Jurkat, Clone E6-1 (cell line): ENCODE data around the gene L2HGDH.
A peak's percentile ranks its signal among the peaks of the same experiment; 100 is the strongest.

Source experiments
- DNase-seq: peaks from one replicate; pipeline ENCODE4 v3.0.0-alpha.2; 2011; ENCODE audit warnings: low read depth, low spot score
- H3K4me3 ChIP-seq: 2 replicates; pipeline ENCODE4 v1.5.1; 2011; ENCODE audit warnings: mild to moderate bottlenecking, low read length, control low read depth, moderate library complexity

The L2HGDH gene

DNA sequence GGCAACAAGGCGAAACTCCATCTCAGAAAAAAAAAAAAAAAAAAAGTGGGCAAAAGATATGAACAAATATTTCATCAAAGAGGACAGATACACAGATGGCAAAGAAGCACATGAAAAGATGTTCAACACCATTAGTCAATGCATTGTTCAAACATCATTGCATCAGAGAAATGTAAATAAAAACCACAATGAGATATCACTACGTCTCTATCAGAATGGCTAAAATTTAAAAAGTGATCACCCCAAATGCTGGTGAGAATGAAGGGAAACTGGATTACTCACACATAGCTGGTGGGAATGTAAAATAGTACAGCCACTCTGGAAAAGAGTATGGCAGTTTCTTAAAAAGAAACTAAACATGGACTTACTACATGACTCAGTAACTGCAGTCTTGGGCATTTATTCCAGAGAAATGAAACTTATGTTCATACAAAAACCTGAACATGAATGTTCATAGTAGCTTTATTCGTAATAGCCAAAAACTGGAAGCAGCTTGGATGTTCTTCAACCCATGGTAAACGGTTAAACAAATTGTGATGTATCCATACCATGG is 3.6 kb downstream of the L2HGDH start:
- H3K4me3 ChIP-seq, result no peak overlapping the region
- DNase-seq, result no peak

DNA sequence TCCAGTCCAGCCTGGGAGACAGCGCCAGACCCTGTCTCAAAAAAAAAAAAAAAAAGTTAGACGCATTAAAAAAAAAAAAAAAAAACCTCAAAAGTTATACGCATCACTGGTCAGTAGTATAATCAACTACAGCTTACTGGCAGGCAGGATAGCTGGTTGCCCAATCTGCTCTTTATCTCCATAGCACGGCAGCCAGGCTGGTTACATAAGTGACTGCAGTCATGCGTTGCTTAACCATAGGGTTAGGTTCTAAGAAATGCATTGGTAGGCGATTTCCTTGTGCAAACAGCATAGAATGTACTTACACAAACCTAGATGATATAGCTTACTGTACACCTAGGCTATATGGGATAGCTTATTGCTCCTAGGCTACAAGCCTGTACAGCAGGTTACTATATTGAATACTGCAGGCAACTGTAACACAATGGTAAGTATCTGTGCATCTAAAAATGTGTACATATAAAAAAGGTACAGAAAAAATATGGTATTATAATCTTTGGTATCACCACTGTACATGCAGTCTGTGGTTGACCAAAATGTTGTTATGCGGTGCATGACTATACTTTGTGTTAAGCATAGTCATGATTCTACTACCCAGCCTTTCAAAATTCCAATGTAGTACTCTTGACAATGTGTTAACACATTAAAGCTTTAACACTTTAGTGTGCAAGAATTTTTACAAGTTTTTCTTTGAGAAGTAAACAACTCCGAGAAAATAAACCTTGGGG is 8.1 kb downstream of the L2HGDH start:
- H3K4me3 ChIP-seq, result no peak overlapping the region
- no peak for DNase-seq

DNA sequence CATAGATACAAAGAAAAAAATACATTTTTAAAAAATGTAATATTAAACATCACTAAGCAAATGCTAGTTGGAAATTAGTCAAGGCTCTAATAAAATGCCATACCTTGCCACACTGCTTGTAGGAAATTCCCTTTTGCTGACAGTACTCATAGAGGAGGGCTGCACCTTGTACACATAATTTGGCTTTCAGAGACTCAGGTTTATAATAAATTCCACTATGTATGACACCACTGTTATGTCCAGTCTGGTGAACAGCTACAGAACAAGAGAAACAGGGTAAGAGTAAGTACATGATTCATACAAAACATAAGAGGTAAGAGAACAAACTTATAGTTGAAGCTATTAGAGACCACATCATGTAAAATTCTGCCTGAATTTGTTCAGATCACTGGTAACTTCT is 10.1 kb downstream of the L2HGDH start:
- H3K4me3 ChIP-seq, result no peak overlapping the region
- no peak for DNase-seq

DNA sequence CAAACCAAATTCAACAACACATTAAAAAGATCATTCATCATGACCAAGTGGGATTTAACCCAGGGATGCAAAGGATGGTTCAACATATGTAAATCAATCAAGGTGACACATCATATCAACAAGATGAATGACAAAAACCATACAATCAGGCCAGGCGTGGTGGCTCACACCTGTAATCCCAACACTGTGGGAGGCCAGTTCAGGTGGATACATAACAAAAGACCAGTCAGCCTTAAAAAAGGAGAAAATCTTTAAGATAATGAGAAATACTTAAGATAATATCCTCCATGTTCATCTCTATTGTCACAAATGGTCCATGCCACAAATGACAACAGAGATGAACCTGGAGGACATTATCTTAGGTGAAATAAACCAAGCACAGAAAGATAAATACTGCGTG is 12.4 kb downstream of the L2HGDH start:
- no peak overlapping the region for H3K4me3 ChIP-seq
- DNase-seq, result no peak

DNA sequence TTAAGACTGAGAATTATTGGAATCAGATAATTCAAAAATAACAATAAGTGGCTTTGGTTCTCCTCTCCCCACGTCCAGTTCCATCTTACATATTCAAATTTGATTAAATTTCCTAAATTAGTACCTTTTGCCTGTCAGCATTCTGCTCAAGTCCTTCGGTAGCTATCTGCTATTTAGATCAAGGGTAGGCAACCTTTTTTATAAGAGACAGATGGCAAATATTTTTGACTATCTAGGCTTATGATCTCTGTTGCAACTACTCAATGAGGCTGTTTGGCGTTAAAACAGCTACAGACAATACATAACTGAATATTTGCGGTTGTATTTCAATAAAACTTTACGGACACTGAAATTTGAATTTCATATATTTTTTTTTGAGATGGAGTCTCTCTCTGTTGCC is 21.7 kb downstream of the L2HGDH start:
- H3K4me3 ChIP-seq, result no peak overlapping the region
- no peak for DNase-seq

DNA sequence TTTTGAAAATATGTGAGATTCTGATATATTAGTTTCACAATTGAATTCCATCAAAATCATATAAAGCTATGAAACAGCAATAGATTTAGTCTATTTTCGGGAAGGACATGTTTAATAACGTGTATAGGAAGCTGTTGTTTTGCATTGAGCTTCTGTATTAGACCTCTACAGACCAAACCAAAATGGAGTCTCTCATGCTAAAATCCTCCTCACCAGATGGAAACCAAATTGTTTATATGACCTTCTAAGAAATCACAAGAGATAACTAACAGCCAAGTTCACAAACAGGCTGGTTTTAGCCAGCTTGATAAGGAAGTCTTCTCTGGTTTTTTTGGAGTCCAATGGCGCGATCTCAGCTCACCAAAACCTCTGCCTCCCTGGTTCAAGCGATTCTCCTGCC is 23.9 kb downstream of the L2HGDH start:
- no peak overlapping the region for H3K4me3 ChIP-seq
- no peak for DNase-seq

DNA sequence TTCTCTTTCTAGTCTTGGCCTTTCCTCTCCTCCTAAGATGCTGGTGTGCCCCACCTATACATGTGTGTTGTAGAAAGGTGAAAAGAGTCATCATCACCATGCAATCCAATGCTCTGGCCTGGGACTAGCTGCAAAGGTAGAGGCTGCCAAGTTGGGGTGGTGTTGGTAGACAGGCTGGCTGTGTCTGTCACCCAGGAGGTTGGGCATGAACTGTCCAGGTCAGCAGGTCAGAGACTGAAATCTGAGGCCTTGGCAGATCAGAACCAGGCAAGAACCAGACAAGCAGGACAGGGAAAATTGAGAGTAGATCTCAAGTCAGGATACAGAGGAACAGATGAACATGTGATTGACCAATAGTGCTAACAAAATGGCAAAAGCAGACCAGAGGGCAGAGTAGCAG is 26.2 kb downstream of the L2HGDH start:
- no peak for DNase-seq
- H3K4me3 ChIP-seq, result no peak overlapping the region

DNA sequence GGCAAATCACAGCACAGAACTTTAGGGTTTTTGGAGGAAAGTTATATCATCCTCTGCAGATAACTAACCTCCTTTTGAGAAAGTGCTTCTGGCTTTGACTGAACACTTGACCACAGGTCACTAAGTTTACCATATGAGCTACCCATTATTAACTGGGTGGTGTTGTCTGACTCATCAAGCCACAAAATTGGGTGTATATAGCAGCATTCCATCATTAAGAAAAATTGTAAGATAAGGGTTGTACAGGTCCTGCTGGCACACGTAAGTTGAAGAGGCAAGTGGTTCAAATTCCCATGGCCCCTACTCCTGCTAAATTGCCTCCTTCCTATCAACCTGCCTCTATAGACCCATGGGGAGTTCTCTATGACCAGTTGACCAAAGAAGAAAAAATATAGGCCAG is 39.5 kb downstream of the L2HGDH start:
- H3K4me3 ChIP-seq, result no peak overlapping the region
- no peak for DNase-seq

DNA sequence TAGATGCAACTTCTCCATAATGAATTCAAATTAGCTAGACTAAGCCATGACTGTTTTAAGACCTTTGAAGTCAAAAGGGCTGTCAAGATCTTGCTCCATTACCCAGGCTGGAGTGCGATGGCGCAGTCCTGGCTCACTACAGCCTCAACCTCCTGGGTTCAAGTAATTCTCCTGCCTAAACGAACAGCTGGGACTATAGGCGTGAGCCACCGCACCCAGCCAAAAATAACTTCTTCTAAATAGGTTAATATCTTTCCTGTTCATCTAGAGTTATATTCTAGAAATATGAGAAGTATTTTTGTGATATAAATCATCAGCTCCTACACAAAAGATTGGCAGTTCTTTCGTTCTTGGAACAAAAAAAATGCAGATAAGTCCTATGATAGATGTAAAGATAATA is 41.1 kb downstream of the L2HGDH start:
- no peak overlapping the region for H3K4me3 ChIP-seq
- DNase-seq, result no peak

DNA sequence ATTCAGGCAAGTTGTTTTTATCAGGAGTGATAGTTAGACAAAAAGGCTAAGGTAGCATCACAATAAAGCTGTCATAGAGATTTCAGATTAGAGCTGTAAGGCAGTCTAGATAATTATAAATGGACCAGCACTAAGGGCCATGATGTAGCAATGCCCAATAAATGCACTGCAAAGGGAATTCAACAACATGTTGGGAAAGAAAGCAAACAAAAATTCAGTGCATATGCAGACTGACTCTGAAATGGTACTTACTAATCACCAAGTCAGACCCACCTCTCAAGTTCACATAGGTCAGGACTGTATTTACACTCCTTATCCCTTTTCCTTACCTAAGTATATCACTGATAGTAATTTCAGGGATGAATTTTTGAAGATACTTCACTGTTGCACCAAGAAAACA is 47.0 kb downstream of the L2HGDH start:
- DNase-seq, result no peak
- no peak overlapping the region for H3K4me3 ChIP-seq

DNA sequence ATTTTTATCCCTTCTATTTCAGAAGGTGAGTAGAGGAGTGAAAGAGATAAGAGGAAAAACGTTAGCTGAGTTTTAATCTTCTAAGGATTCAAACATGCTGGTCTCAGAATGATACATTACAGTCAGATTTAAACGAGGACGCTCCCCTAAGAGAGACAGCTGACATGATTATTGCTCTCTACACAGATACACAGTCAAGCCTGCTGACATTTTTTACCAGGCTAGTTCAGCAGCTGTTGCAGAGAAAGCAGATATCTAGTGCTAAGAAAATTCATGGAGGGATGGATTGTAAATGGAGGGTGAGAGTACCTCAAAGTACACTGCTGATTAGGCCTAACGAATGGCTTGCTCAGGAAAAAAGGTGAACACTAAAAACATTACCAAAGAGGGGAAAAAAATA is 48.7 kb downstream of the L2HGDH start:
- H3K4me3 ChIP-seq, result no peak overlapping the region
- DNase-seq, result no peak

DNA sequence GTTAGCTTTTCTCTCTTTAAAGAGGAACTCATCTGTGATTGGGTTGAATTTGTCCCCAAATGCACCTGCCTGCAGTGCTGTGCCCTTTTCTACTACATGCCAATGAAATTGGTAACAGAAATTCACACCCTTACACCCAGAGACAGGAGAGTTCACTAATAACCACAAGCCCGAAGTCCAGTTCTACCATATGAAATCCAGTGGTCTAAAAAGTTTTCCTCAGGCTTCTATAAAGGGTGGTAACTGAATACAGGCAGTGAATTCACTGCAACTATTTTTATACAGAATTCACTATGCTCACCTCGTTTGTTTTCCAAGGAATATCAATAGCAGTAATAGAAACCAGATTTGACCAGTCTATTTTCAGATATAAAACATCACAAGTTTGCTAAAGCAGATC is 49.2 kb downstream of the L2HGDH start:
- H3K4me3 ChIP-seq, result no peak overlapping the region
- no peak for DNase-seq

DNA sequence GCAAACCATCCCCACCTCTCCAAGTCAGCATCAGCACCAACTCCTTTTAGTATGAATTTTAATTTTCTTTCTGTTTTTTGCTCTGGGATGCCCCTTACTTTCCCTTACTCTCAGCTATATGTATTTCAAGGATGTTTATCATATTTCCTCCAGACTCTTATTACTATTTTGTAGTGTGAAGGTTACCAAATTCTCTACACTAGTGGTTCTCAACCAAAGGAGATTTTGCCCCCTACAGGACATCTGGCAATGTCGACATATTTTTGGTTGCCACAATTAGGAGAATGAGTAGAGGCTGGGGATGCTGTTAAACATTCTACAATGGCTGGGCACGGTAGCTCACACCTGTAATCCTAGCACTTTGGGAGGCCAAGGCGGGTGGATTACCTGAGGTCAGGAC is 51.5 kb downstream of the L2HGDH start:
- no peak overlapping the region for H3K4me3 ChIP-seq
- peak; percentile 15 for DNase-seq

DNA sequence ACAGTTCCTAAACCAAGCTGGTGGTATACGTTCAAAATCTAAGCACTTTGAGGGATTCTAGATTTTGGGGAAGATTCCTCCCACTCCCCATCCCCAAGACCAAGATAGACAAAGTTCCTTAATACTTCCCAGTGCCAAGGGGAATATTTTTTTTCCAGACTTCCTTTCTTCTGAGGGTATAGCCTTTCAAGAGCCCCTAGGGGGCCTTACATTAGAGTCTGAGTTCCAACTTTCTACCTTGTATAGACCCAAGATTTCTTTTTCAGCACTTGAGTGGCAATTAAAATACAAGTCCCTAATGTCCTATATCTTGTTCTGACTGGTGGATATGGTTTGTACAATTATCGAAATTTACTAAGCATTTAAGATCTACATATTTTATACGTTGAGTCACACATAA is 52.0 kb downstream of the L2HGDH start:
- DNase-seq, result no peak
- no peak overlapping the region for H3K4me3 ChIP-seq

DNA sequence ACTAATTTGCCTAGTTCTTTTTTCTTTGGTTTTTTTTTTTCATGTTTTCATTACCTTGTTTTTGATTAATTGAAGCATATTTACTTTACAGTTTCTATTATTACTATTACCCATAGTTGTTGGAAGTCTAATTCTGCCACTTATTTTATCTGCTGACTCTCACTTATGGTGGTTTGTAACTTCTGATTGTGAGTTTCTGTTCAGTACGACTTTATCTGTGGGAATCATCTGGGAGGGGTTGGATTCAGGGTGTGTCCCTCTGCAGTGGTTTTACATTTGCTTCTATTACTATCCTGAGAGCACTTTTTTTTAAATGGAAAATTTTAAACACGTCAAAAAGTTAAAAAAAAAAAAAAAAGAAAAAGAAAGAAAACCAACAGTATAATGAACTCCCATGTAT is 54.3 kb downstream of the L2HGDH start:
- DNase-seq, result no peak
- no peak overlapping the region for H3K4me3 ChIP-seq

DNA sequence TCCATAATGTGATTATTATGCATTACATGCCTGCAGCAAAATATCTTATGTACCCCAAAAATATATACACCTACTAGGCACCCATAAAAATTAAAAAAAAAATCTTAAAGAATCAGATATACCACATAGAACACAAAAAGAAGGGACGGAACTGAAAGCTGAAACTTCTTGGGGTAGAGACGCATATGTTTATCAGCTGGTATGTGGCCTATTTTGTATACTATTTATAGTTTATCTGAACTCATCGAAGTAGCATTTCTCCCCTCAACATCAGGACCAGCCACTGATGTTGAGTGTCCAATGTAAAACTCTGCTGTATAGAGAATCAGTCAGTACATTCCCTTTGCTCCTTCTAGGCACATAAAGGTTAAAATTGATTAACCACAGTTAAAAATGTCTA is 57.8 kb downstream of the L2HGDH start:
- DNase-seq, result no peak
- H3K4me3 ChIP-seq, result no peak overlapping the region

DNA sequence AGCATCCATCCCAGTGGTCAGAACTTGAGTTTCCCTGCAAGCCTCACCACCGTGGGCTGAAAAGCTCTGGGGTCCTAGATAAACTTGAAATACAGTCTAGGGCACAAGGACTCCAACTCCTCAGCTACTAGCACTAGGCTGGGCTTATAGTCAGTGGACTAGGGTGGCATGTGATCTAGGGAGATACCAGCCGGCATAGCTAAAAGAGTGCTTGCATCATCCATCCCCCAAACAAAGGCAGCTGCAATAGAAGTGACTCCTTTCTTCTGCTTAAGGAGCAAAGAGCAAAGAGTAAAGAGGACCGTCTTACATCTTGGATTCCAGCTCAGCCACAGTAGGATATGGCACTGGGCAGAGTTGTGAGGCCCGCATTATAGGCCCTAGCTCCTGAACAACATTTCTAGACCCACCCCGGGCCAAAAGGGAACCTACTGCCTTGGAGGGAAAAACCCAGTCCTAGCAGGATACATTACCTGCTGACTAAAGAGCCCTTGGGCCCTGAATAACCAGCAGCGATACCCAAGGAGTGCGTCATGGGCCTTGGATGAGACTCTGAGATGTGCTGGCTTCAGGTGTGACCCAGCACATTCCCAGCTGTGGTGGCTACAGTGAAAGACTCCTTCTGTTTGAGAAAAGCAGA is 62.8 kb downstream of the L2HGDH start:
- DNase-seq, result no peak
- no peak overlapping the region for H3K4me3 ChIP-seq

DNA sequence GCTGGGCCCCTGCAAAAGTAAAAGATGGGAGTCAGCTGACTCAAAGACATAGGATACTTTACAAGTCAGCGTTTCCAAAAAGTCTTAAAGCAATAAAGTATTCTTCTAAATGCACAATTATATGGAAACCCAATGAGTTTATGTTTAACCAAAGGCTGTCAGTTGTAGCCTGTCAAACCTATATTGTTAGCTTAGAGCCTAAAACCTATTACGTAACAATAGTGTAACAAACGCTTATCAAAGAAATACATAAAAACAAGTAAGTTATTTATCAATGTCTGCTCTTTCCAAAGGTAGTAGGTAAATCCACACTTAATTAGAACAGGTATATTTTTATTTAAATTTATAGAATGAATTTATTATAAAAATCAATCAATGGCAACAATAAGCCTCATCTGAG is 64.8 kb downstream of the L2HGDH start:
- H3K4me3 ChIP-seq, result no peak overlapping the region
- no peak for DNase-seq

DNA sequence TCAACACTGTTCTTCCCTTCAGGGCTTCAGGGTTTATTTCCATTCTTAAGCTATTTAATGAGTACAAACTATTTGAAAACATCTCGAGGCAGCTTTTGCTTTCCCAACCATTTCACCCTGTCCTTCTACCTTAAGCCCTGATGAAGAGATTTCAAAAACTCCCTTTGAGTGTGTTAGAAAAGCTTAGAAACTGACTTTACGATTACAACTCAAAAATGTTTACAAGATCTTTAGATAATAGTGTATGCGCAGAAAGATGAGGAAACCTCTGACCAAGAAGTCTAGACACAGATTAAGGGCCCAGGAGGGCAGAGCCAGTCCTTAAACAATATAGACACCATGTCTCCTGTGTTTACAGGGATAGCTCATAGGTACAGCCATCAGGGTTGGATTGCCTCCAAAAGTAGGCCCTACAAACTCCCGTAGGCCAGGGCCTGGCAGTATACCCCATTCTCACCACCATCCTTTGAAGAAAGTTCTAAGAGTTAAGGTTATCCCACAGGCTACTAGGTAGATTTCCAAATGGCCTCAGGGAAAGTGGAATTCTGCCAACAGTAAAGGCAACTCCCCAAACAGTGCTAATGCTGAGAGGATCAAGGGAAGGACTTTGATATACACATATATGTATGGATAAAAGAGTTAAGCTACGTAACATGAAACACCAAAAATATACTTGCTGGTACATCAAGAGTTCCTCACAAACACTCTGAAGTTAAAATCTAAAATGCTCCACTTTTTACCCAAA is 69.3 kb downstream of the L2HGDH start:
- DNase-seq, result no peak

DNA sequence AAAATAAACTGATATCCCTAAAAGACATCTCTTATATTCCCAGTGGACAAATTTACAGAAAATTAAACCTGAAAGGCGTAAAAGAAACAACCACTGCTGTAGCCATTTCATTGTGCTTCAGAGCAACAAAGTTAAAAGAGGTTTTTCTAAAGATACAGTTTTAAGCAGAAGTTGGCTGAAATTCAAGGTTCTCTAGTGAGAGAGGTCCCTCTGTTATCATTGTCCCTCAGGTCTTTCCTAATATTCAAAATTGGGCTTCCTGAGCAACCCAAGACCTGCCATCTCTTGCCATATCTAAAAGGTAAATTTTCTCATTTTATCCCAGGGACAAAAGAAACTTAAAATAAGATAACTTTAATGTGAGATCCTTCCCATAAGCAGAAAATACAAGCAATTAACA is 69.9 kb downstream of the L2HGDH start:
- no peak for DNase-seq
- H3K4me3 ChIP-seq, result no peak overlapping the region

More for the DNA sequence above, 69.3 kb downstream of the L2HGDH start:
- H3K4me3 ChIP-seq, result no peak overlapping the region
